Endothelial cell of umbilical vein (primary cell): Measurements from ENCODE around the gene TBATA.

Experiments used
- EZH2 ChIP-seq: IDR thresholded peaks from 2 replicates; pipeline ENCODE4 v1.6.1; 2012; ENCODE audit warnings: borderline replicate concordance, low read depth, mild to moderate bottlenecking, moderate library complexity, low read length, inconsistent platforms; ENCODE audit not compliant: severe bottlenecking
- GATA2 ChIP-seq: IDR thresholded peaks from 2 replicates; pipeline ENCODE4 v1.7.0; 2011; ENCODE audit warnings: low read depth, mild to moderate bottlenecking, moderate library complexity, mixed read lengths, low read length; ENCODE audit not compliant: insufficient read length, insufficient read depth
- MYC ChIP-seq: IDR thresholded peaks from one replicate; pipeline ENCODE4 v1.6.1; 2011; ENCODE audit warnings: mild to moderate bottlenecking, low read depth, low read length
- POLR2A ChIP-seq: IDR thresholded peaks from 2 replicates; pipeline ENCODE4 v1.6.1; 2012; ENCODE audit warnings: low read depth, mild to moderate bottlenecking, control low read depth, low read length
- POLR2AphosphoS5 ChIP-seq: IDR thresholded peaks from 2 replicates; pipeline ENCODE4 v1.6.1; 2012; ENCODE audit warnings: low read depth, mild to moderate bottlenecking, control low read depth, low read length, moderate library complexity; ENCODE audit not compliant: insufficient read depth
- TF ChIP-seq, protein P1 (sequence below), 2 donors: IDR thresholded peaks; 1 replicate in 1 of 2; 2 replicates in 1 of 2; pipeline ENCODE4 v1.5.1; 2011; ENCODE audit warnings: low read length in 2 of 2, mild to moderate bottlenecking in 2 of 2, moderate library complexity in 2 of 2, control low read depth in 1 of 2, inconsistent platforms in 1 of 2, low read depth in 1 of 2; ENCODE audit not compliant: insufficient read depth in 1 of 2; ENCODE audit errors: extremely low read depth in 1 of 2

DNA sequence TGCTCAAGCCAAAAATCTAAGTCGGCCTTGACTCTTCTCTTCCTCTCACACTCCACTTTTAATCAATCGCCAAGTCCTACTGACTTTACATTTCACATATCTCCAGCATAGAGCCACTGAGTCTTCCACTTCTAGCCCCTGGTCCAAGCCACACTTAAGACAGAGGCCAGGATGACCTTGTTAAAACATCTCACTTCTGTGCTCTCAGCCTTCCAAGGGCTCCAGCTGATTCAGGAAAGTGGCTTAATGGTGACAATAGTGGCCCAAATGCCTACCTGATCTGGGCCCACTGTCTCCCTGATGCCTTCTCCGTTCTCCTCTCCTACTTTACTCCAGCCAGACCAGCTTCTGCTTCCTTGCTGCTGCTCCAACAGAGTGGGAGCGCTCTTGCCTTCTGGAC is 4.4 kb downstream of the TBATA start:
- TF ChIP-seq POLR2AphosphoS5 (no peak), MYC (no peak), POLR2A (no peak), EZH2 (no peak), GATA2 (no peak)
- TF ChIP-seq, protein P1, sequence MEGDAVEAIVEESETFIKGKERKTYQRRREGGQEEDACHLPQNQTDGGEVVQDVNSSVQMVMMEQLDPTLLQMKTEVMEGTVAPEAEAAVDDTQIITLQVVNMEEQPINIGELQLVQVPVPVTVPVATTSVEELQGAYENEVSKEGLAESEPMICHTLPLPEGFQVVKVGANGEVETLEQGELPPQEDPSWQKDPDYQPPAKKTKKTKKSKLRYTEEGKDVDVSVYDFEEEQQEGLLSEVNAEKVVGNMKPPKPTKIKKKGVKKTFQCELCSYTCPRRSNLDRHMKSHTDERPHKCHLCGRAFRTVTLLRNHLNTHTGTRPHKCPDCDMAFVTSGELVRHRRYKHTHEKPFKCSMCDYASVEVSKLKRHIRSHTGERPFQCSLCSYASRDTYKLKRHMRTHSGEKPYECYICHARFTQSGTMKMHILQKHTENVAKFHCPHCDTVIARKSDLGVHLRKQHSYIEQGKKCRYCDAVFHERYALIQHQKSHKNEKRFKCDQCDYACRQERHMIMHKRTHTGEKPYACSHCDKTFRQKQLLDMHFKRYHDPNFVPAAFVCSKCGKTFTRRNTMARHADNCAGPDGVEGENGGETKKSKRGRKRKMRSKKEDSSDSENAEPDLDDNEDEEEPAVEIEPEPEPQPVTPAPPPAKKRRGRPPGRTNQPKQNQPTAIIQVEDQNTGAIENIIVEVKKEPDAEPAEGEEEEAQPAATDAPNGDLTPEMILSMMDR (IDR thresholded peaks at IDR 0.05; ENCODE audit: extremely low read depth in 1 of 2, insufficient read depth in 1 of 2, low read depth in 1 of 2, low read length in 2 of 2): no peak
